GM12801 (cell line): ENCODE data around the gene ACCSL.

Source experiments
- CTCF ChIP-seq: IDR thresholded peaks from one replicate; pipeline ENCODE4 v1.5.1; 2011; ENCODE audit warnings: control low read depth; ENCODE audit not compliant: insufficient read length; ENCODE audit errors: extremely low read depth

The ACCSL gene

GRCh38 chr11:44104481-44105294 lies 56.9 kb downstream of the ACCSL start:
- TF ChIP-seq CTCF: no peak

GRCh38 chr11:44108260-44108659 lies 60.5 kb downstream of the ACCSL start:
- no peak for TF ChIP-seq CTCF
